Measurements from ENCODE around the gene ADCY5. TPM values are rescaled to one million over a fixed set of nuclear protein-coding genes. Genes with fewer than 3 reads are reported as not detected.

The ADCY5 gene
- total RNA-seq, 4 donors from 2014 or later, result 119 to 251 (median 185) TPM

- H3K27ac ChIP-seq, result peak overlapping the region; percentile 92 to 99 (median 92)
- WGBS, 2 donors (ENCODE audit: low coverage in 1 of 2), result 65 to 71% methylated on average over 3 to 4 of the region's 4 CpGs
- ATAC-seq, result no peak
- peaks cover 19 to 100% (median 46%) of the 10 kb centered on the region in 3 donors for H3K4me1 ChIP-seq
- H3K4me3 ChIP-seq, result peak overlapping the region in 1 of 2 donors; percentile 8
- no peaks in the 10 kb centered on the region for H3K27me3 ChIP-seq
- no peaks in the 10 kb centered on the region for H3K36me3 ChIP-seq
- no peaks in the 10 kb centered on the region for H3K9me3 ChIP-seq
- TF ChIP-seq CTCF (IDR thresholded peaks at IDR 0.05), result no peak
- no peak for TF ChIP-seq POLR2AphosphoS5 (IDR thresholded peaks at IDR 0.05)
- no peak for TF ChIP-seq POLR2A (IDR thresholded peaks at IDR 0.05)
- TF ChIP-seq EP300 (IDR thresholded peaks at IDR 0.05), result no peak
Measured at GRCh38 chr3:123385499-123385898, 63.4 kb downstream of the ADCY5 start.

GRCh38 chr3:123385001-123385401 is 63.9 kb downstream of the ADCY5 start:
- WGBS, 2 donors (ENCODE audit: low coverage in 1 of 2), result 13% methylated on average over 5 of the region's 9 CpGs; no CpG with 5 or more reads in 1 of the 2 donors
- Histone ChIP-seq H3K27ac (peak overlapping the region; percentile 92 to 99 (median 92)), H3K4me3 (peak overlapping the region in 1 of 2 donors; percentile 3), H3K27me3 (no peaks in the 10 kb centered on the region), H3K4me1 (peaks cover 22 to 100% (median 48%) of the 10 kb centered on the region in 3 donors), H3K36me3 (no peaks in the 10 kb centered on the region), H3K9me3 (no peaks in the 10 kb centered on the region)
- peak in 2 of 4 experiments; percentile 14 to 31 for TF ChIP-seq CTCF (IDR thresholded peaks at IDR 0.05)
- peak; percentile 91 for TF ChIP-seq POLR2AphosphoS5 (IDR thresholded peaks at IDR 0.05)
- TF ChIP-seq POLR2A (IDR thresholded peaks at IDR 0.05), result peak in 1 of 2 donors; percentile 13
- peak; percentile 97 for TF ChIP-seq EP300 (IDR thresholded peaks at IDR 0.05)
- peak; percentile 74 for ATAC-seq

- TF ChIP-seq EP300 (IDR thresholded peaks at IDR 0.05), result no peak
- no peak for TF ChIP-seq POLR2A (IDR thresholded peaks at IDR 0.05)
- no peak for TF ChIP-seq CTCF (IDR thresholded peaks at IDR 0.05)
- TF ChIP-seq POLR2AphosphoS5 (IDR thresholded peaks at IDR 0.05), result no peak
- no peaks in the 10 kb centered on the region for H3K27me3 ChIP-seq
- no peaks in the 10 kb centered on the region for H3K36me3 ChIP-seq
- peak overlapping the region; percentile 92 to 99 (median 92) for H3K27ac ChIP-seq
- no peaks in the 10 kb centered on the region for H3K9me3 ChIP-seq
- ATAC-seq, result no peak
- peaks cover 22 to 100% (median 44%) of the 10 kb centered on the region in 3 donors for H3K4me1 ChIP-seq
- no peak overlapping the region for H3K4me3 ChIP-seq
- WGBS, 2 donors (ENCODE audit: low coverage in 1 of 2), result 56 to 63% methylated on average over 1 to 2 of the region's 8 CpGs
Measured at GRCh38 chr3:123384256-123384655, 64.6 kb downstream of the ADCY5 start.

- ATAC-seq, result peak; percentile 43
- TF ChIP-seq EP300 (IDR thresholded peaks at IDR 0.05) (no peak), POLR2AphosphoS5 (IDR thresholded peaks at IDR 0.05) (peak; percentile 78), CTCF (IDR thresholded peaks at IDR 0.05) (no peak)
- Histone ChIP-seq H3K27me3 (no peaks in the 10 kb centered on the region), H3K4me3 (no peak overlapping the region), H3K27ac (peak overlapping the region; percentile 92 to 99 (median 92)), H3K9me3 (no peaks in the 10 kb centered on the region), H3K4me1 (peaks cover 22 to 100% (median 38%) of the 10 kb centered on the region in 3 donors), H3K36me3 (no peaks in the 10 kb centered on the region)
- 65% methylated on average over 8 of the region's 26 CpGs; no CpG with 5 or more reads in 1 of the 2 donors for WGBS, 2 donors (ENCODE audit: low coverage in 1 of 2)
Measured at GRCh38 chr3:123383091-123384053, 65.5 kb downstream of the ADCY5 start.
